HuH-7.5 (cell line): ENCODE data around the gene BNC1.
"Not testable (repeated sequence)": the region's sequence is repeated elsewhere in the genome, so short reads cannot be mapped to it uniquely, and the experiment has no call there.

Experiments
- DNase-seq: peaks from one replicate; pipeline ENCODE4 v3.0.0; 2011; ENCODE audit warnings: low spot score

Gene BNC1

GRCh38 chr15:83248151-83249029, 36.1 kb downstream of the BNC1 start:
- DNase-seq, result peak; percentile 25

- no peak for DNase-seq
Measured at GRCh38 chr15:83243634-83244033, 40.8 kb downstream of the BNC1 start.

- DNase-seq, result no peak
Measured at GRCh38 chr15:83230242-83230641, 54.2 kb downstream of the BNC1 start.

- no peak for DNase-seq
Measured at GRCh38 chr15:83225449-83225848, 59.0 kb downstream of the BNC1 start.

GRCh38 chr15:83221781-83222180, 62.7 kb downstream of the BNC1 start:
- DNase-seq, result not testable (repeated sequence)

- no peak for DNase-seq
Measured at GRCh38 chr15:83219026-83219425, 65.4 kb downstream of the BNC1 start.

- DNase-seq, result no peak
Measured at GRCh38 chr15:83215306-83215705, 69.2 kb downstream of the BNC1 start.

- peak; percentile 43 for DNase-seq
Measured at GRCh38 chr15:83210619-83211018, 73.8 kb downstream of the BNC1 start.

- DNase-seq, result no peak
Measured at GRCh38 chr15:83209333-83209732, 75.1 kb downstream of the BNC1 start.

- DNase-seq, result no peak
Measured at GRCh38 chr15:83208367-83208661, 76.2 kb downstream of the BNC1 start.

GRCh38 chr15:83207660-83208366, 76.7 kb downstream of the BNC1 start, which contains the start of gene HDGFL3:
HDGFL3 (minus strand) TSS chr15:83207823; CDS start chr15:83207414, 409 bp downstream.
- peak; percentile 56 for DNase-seq

GRCh38 chr15:83207009-83207659, 77.3 kb downstream of the BNC1 start:
- peak; percentile 37 for DNase-seq

GRCh38 chr15:83206526-83207008, 77.9 kb downstream of the BNC1 start:
- DNase-seq, result no peak
